ENCODE results near the gene BCAP31.
A peak's percentile ranks its signal among the peaks of the same experiment; 100 is the strongest.
"Not testable (repeated sequence)": the region's sequence is repeated elsewhere in the genome, so short reads cannot be mapped to it uniquely, and the experiment has no call there.

BCAP31 gene

GRCh38 chrX:153688071-153688470, 36.1 kb downstream of the BCAP31 start:
- TF ChIP-seq CTCF (IDR thresholded peaks at IDR 0.05; ENCODE audit: insufficient read depth, low read depth, low read length, missing control alignments) = no peak
- no peak overlapping the region for H3K4me3 ChIP-seq (ENCODE audit: low read length)
- DNase-seq (ENCODE audit: low read depth) = no peak

GRCh38 chrX:153687121-153688039, 36.8 kb downstream of the BCAP31 start, which contains the start of gene SLC6A8:
Gene SLC6A8 (plus strand): TSS chrX:153687926. CDS start chrX:153688575, 649 bp downstream.
- peak; percentile 72 for DNase-seq (ENCODE audit: low read depth)
- H3K4me3 ChIP-seq (ENCODE audit: low read length) = peak within 1 kb of the TSS; percentile 33
- TF ChIP-seq CTCF (IDR thresholded peaks at IDR 0.05; ENCODE audit: insufficient read depth, low read depth, low read length, missing control alignments) = no peak

- TF ChIP-seq CTCF (IDR thresholded peaks at IDR 0.05; ENCODE audit: insufficient read depth, low read depth, low read length, missing control alignments) = no peak
- DNase-seq (ENCODE audit: low read depth) = no peak
- H3K4me3 ChIP-seq (ENCODE audit: low read length) = no peak overlapping the region
Observed at GRCh38 chrX:153686711-153687110, 37.5 kb downstream of the BCAP31 start.

- TF ChIP-seq CTCF (IDR thresholded peaks at IDR 0.05; ENCODE audit: insufficient read depth, low read depth, low read length, missing control alignments) = no peak
- H3K4me3 ChIP-seq (ENCODE audit: low read length) = no peak overlapping the region
- DNase-seq (ENCODE audit: low read depth) = no peak
Observed at GRCh38 chrX:153685751-153686696, 38.2 kb downstream of the BCAP31 start.

GRCh38 chrX:153685156-153685536, 39.0 kb downstream of the BCAP31 start:
- no peak overlapping the region for H3K4me3 ChIP-seq (ENCODE audit: low read length)
- no peak for DNase-seq (ENCODE audit: low read depth)
- no peak for TF ChIP-seq CTCF (IDR thresholded peaks at IDR 0.05; ENCODE audit: insufficient read depth, low read depth, low read length, missing control alignments)

- TF ChIP-seq CTCF (IDR thresholded peaks at IDR 0.05; ENCODE audit: insufficient read depth, low read depth, low read length, missing control alignments) = no peak
- no peak overlapping the region for H3K4me3 ChIP-seq (ENCODE audit: low read length)
- no peak for DNase-seq (ENCODE audit: low read depth)
Observed at GRCh38 chrX:153684467-153685155, 39.6 kb downstream of the BCAP31 start.

- not testable (repeated sequence) for H3K4me3 ChIP-seq (ENCODE audit: low read length); DNase-seq (ENCODE audit: low read depth)
Observed at GRCh38 chrX:153683486-153683885, 40.7 kb downstream of the BCAP31 start.

Measured in epithelial cell of esophagus (primary cell).